HG03066 (cell line): Measurements from ENCODE around the gene WDR35.

Experiments
- ATAC-seq: cut with Tn5 transposase; IDR thresholded peaks from one replicate; pipeline ENCODE4 v1.9.1; 2021; ENCODE audit warnings: low read depth; ENCODE audit not compliant: unreplicated experiment

The WDR35 gene

DNA sequence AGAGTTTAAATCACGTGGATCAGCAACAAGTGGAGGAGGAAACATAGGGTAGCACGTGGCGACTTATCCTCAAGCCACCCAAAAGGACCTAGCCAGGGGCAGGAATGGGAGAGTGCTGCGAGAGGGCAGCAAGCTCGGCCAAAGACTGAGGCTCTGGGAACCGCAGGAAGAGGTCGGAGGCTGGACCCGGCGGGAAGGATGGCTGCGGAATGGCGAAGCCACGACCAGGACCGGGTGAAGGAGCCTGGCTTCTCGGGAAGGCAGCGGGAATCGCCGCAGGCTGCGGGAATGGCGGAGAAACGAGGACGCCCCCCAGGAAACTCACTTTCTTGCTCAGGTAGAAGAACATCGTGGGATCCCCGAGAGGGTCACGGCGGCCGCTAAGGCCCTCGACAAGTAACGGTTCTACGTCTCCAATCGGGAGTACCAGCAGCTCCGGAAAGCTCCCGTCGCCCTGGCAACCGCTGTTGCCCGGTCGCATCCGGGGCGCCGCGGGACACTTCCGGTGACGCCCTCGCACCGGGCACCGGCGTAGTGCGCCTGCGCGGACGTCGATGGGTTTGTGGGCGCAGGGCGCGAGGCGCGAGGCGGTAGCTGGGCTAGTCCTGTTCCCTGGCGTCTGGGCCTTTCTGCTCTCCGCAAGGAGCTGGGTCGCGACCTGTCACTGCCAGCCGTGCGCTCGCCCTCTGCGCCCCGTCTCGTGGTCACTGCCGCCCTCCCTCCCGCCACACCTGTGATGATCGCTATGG is at the start of gene WDR35:
Gene WDR35, minus strand, starts transcription at position 439 of the 749 bp plus-strand sequence. Its CDS starts 90 bp downstream, at position 349.
- ATAC-seq = peak; percentile 87

DNA sequence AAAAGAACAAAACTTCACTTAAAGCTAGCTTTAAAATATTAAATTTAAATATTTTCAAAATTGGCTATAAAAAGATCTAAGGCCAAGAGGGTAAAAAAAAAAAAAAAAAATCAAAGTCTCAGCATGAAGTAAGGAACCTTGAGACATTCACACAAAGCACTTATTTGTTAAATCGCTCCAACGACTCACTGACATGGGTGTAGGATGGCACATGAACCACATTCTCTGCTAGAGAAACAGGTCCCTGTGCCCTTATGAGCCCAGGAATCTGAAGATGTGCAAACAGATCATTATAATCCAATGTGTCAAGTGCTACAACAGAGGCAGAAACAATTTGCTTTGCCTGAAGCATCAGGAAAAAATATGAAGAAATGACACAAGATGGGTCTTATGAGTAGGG is 47.8 kb upstream of the WDR35 start:
- ATAC-seq = no peak

DNA sequence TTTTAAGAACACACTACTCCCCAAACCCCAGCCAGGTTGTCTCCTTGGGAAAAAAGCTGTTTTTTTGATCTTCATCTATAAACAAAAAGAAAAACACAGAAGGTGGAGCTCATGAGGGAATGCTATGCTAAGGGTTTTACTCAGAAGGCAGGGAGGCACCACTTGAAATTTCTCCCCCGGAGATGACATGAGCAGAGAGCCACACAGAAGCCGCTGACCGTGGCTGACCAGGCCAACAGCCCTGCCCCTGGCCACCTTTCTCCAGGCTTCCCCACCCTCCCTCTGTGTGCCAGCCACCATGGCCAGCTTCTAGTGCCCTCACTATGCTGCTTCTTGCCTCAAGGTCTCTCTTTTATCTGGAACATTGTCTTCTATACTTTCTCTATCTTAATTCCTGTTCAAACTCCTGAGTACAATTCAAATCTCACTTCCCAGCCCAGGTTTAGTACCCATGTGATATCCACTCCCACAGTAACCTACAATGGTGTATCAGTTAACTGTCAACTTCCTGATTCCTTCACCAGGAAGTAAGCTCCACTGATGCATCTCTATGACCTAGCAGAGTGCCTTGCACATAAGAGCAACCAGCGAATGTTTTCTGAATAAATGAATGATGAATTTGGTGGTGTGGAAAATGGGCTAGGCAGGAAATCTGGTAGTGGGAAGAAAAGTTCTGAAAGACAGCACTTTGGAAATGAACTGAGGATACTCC is 46.2 kb upstream of the WDR35 start:
- ATAC-seq = no peak

DNA sequence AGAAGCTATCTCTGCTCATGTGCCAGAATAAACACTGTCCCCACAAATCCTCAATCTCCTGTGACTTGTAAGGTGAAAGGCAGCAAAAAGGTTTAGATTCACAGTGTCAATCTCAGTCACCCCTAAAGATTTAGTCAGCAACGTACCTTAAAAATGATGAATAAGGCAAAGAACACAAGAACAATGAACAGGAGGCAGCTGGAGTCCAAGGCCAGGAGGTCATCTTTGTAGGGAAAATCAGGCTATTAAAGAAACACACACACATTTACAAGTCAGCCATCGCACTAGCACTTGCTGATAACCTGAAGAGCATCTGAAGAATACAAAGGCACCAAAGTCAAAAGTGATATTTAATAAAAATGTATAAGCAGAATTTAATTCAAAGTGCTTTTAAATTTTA is 44.9 kb upstream of the WDR35 start:
- no peak for ATAC-seq

DNA sequence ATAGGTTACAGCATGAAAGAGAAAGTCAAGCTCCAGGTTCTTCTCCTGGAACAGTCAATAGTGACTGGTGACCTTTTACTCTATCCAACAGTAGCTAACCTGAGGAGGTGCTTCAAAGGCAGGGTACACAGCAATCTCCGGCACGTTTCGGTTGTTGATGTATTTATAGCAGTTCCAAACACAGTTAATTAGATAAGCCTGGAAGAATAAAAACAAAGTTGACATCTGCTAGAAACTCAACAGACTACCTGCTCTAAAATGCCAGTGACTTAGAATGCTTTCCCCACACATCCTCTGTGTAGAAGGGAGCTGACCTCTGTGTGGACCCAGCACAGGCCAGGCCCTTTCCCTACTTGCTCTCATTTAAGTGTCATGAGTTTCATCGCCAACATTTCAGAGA is 44.3 kb upstream of the WDR35 start:
- ATAC-seq = no peak

DNA sequence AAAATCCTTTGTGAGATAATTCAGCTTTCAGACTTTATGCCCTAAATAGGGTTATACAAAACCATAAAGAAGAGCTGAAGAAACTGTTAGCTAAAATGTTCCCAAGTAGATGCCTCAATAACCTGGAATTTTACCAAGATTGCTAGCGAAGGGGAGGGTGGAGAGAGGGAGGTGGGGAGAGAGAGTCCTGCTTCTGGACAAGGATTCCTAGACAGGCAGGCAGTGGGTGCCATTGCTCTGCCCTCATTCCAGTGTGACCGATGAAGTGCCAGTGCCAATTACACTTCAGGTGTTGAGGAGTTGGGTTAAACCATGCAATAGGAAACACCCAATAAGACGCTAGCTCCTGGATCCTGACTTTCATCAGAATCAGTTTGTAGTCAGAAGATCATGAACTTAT is 43.4 kb upstream of the WDR35 start:
- no peak for ATAC-seq

DNA sequence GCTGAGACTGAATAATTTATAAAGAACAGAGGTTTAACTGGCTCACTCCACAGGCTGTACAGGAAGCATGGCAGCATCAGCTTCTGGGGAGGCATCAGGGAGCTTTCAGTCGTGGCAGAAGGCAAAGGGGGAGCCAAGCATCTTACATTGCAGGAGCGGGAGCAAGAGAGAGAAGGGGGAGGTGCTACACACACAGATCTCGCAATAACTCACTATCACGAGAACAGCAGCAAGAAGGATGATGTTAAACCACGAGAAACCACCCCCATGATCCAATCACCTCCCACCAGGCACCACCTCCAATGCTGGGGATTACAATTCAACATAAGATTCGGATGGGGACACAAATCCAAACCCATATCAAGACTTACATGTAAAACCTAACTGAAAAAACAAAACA is 40.3 kb upstream of the WDR35 start:
- no peak for ATAC-seq

DNA sequence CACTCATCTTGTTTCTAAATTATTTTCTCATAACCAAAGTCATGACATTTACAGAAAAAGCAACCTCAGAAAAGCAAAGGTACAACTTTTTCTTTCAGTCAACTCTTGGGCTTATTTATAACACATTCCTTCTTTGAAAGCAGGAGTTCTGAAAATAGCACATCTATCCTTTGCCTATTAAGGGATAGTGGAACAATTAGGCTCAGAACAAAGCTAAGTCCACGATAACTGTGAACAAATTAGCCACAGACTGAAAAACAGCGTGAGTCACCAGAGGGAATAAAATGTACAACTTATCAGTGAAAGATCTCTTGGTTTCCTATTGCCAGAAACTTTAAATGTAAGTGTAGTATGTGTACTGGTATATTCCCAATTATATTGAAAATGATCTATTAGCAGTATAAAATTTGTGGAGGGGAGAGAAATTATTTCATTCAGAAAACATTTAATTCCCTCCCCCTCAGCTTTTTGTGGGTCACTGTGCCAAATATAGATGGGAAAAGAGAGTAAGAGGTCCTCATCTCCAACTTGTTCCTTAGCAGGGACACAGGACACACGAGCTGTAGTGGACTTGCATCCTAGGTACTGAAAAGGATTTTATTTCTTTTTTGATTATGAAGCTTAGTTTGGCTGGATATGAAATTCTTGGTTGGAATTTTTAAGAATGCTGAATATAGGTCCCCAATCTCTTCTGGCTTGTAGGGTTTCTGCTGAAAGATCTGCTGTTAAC is 38.0 kb upstream of the WDR35 start:
- no peak for ATAC-seq

DNA sequence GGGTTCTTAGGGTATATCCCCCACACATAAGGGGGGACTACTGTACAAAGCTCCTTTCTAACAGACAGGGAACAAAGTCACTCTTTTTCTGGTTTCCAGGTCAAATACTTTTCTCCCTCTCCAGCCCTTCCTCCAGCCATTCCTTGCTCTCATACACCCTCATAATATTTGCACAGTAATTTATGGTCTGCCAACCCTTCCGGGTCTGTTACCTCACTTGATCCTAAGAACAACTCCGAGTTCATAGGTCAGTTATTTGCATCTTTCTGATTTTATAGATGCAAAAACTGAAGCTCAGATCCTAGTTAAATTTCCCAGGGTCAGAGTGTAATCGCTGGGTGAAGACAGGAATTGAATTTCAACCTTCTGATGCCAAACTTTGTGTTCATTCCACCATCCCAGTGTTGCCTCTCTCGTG is 37.4 kb upstream of the WDR35 start:
- no peak for ATAC-seq

DNA sequence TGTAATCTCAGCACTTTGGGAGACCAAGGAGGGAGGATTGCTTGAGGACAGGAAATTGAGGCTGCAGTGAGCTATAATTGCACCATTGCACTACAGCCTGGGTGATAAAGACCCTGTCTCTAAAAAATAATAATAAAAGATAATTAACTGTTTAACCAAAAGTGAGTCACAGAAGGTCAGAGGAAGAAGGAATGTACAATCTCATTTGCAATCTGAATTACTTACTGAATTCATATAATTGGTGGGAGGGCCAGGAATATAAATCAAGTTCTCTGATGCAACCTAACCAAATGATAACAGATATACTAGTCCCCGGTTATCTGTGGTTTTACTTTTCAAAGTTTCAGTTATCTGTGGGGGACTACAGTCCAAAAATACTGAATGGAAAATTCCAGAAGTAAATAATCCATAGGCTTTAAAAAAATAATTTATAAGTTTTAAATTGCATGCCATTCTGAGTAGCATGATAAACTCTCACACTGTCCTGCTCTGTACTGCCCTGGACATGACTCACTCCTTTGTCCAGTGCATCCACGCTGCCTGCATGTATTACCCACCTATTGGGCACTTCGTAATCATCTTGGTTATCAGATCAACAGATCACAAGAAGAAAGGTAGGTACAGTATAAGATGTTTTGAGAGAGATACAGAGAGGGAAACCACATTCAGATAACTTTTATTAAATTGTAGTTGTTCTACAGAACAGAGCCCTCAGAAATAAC is 35.3 kb upstream of the WDR35 start:
- no peak for ATAC-seq

DNA sequence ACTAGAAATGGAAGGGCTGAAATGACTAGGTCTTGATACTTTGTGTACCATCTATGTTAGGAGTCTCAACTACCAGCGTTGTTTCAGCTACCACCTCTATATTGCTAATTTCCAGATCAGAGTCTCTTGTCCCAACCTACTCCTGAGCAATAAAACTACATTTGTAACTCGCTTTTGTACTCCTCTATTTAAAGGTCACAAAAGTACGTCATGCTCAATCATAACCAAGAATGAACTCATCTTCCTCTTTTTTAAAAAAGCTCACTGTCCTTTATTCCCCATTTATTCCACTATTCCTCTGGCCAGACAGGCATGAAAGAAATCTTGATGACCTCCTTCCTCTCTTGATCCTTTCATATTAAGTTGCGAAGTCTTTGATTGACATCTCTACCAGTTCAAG is 33.8 kb upstream of the WDR35 start:
- ATAC-seq = no peak

DNA sequence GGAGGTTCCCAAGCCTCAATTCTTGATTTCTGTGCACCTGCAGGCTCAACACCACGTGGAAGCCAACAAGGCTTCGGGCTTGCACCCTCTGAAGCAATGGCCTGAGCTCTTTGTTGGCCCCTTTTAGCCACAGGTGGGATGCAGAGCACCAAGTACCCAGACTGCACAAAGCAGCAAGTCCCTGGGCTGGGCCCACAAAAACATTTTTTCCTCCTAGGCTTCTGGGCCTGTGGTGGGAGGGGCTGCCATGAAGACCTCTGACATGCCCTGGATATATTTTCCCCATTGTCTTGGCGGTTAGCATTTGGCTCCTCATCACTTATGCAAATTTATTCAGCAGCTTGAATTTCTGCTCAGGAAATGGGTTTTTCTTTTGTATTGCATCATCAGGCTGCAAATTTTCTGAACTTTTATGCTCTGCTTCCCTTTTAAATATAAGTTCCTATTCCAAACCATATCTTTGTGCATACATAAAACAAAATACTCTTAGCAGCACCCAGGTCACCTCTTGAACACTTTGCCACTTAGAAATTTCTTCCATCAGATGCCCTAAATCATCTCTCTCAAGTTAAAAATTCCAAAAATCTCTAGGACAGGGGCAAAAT is 31.6 kb upstream of the WDR35 start:
- ATAC-seq = no peak

DNA sequence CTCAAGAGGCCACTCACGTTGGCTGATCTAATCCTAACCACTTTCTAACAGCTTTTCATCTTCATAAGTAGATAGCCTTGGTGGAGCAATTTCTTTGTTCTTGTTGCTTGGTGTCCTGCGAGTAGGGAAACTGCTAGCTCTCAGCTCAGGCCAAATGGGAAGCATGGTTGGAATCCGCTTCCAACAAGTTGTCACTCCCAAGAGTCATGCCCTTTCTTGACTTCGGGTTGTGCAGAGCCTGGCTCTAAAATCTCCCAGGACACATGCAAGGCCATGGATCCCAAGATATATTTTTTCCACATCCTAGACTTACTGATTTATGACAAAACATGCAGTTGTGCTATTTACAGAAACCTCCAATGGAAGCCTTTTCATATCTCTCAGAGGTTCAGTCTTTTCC is 29.8 kb upstream of the WDR35 start:
- no peak for ATAC-seq

DNA sequence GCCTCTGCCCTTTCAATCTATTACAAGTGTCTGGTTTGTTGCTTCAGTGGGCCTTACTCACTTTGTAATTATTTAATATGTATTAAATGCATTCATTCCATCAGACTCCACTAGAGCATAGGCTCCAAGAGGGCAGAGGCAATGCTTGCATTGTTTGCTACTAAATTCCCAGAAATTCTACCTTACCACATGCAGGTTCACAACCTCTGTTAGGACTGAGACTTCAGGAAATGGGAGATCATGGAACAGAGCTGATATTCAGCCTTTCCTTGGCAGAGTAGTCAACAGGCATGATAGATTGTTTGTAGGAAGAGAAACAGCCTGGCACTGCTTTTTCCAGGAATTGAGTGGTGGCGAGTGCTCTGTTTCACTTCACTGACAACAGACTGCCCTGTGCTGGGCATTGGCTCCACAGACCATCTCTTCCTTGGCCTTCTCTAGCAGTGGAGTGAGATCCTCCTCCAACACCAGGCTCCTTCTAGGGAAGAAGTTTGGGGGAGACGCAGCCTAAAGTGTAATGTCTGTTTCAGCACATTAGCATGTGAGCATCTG is 28.8 kb upstream of the WDR35 start:
- ATAC-seq = no peak

DNA sequence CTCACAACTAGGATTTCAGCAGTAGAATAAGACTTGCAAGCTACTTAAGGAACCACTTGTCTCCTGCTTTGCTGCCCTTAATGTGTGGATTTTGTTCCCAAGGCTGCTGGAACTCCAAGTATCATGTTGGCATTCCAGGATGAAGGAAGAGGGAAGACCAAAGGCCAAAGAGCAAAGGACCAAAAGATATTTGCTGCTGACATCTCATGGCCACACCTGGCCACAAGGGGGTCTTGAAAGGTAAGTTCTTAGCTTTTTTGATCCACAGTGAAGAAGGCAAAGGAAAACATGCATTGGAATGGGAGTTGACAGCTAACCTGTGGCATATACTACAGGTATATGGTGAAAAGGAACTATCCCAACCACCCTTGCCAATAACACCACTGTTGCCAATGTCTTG is 26.4 kb upstream of the WDR35 start:
- no peak for ATAC-seq

DNA sequence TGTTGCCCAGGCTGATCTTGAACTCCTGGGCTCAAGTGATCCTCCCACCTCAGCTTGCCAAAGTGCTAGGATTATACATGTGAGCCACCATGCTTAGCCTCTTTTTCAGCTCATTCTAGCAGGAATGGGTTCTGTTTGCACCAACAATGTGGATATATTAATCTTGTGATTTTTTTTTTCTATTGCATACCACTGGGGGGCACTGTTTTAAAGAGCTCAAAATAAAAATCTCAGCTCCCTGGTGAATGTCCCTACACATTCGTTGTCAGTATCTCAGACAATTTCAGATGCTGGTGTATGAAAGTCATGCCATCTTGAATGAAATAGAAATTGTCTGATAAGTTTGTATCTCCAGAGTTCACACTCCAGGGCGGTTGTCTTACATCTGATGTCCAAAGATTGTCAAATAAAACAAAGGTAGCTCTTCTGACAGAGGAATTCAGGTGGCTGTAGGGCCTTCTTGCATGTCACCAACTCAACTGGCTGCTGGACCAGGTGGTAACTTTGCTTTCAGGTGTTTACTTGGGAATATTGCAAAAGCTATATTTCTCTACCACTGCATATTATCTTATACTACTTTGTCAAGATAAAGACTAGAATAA is 25.7 kb upstream of the WDR35 start:
- no peak for ATAC-seq

DNA sequence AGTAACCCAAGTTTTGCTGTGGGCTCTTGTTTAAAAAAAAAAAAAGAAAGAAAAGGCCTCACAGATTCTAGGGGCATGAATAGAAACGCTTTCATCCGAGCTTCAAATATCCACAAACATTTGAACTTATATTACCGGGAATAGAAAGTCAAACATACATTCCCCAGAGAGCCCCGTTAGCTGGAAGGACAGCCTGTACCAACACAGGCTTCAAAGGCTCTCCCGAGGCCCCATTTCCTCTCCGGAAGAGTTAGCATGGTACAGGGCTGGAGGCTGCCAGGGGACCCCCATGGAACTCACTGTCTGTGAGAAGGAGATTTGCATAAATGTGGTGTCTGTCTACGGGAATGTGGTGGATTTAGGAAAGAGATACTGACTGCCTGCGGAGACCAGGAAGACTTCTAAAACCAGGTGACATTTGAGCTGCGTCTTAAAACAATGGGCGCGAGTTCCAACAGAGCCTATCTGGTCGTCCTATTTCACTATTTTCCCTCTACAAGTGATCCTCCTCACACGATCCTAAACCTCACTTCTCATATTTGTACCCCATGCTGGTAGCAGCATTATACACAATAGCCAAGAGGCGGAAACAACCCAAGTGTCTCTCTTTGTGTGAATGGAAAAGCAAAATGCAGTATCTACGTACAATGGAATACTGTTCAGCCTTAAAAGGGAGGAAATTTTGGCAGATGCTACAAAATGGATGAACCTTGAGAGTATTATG is 23.4 kb upstream of the WDR35 start:
- no peak for ATAC-seq

DNA sequence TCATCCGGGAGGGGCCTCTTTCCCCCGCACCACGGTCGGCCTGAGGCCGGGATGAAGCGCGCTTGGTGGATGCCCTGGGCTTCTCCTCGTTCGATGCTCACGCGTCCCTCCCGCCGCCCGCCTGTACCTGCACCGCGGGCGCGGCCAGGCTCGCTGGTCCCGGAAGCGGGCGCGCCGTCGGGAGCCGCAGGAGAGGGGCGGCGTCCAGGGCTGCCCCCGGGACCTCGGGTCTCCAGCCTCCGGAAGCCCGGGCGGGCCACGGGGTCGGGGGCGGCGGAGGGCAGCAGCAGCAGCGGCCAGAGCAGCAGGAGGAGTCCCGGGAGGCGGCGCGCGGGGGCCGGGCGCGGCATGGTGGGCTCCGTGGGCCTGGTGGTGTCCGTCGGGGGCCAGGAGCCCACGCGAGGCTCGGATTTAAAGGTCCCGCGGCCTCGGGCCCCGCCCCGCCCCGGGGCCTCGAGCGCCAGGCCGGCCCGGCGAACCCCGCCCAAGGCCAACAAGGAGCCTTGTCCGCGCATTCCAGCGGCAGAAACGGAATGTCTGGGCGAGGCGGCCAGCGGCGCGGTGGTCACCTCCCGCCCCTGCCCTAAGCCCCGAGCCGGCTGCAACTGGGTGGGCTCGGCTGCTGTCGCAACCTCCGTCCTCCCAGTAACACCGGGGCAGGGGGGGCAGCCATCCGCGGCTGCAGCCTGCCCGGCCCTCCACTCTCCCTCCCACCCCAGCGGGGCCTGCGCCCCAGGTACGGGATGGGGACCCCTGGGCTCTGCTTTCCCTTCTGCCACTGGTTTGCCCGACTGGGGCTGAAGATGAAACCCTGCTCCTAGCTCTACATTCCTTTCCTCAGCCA is 22.6 kb upstream of the WDR35 start, which contains the start of gene MATN3:
Gene MATN3, minus strand, starts transcription at position 387 of the 844 bp plus-strand sequence. Its CDS starts 37 bp downstream, at position 350.
- ATAC-seq = no peak
